NCI-H1417 (cell line): ENCODE results near the gene ZNF319.

Source experiments
- DNase-seq, 3 experiments: peaks; one replicate each; lab custom pipeline; 2025; lab: John Stamatoyannopoulos, UW

The ZNF319 gene

GRCh38 chr16:57956270-57956808, 44.1 kb downstream of the ZNF319 start:
- no peak for DNase-seq

GRCh38 chr16:57955572-57956188, 44.8 kb downstream of the ZNF319 start:
- no peak for DNase-seq

GRCh38 chr16:57953857-57954256, 46.6 kb downstream of the ZNF319 start:
- DNase-seq, result no peak

- peak in 1 of 3 experiments; percentile 7 for DNase-seq
Measured at GRCh38 chr16:57952909-57953308, 47.6 kb downstream of the ZNF319 start.

- DNase-seq, result no peak
Measured at GRCh38 chr16:57951204-57951960, 49.1 kb downstream of the ZNF319 start.

GRCh38 chr16:57950382-57950781, 50.1 kb downstream of the ZNF319 start:
- DNase-seq, result no peak

- no peak for DNase-seq
Measured at GRCh38 chr16:57949595-57950238, 50.8 kb downstream of the ZNF319 start.

- peak in 1 of 3 experiments; percentile 5 for DNase-seq
Measured at GRCh38 chr16:57949013-57949412, 51.5 kb downstream of the ZNF319 start.

- DNase-seq, result no peak
Measured at GRCh38 chr16:57948027-57948426, 52.4 kb downstream of the ZNF319 start.

- no peak for DNase-seq
Measured at GRCh38 chr16:57947261-57947660, 53.2 kb downstream of the ZNF319 start.

- DNase-seq, result peak; percentile 47 to 90 (median 67)
Measured at GRCh38 chr16:57946181-57946801, 54.2 kb downstream of the ZNF319 start.

GRCh38 chr16:57945740-57946138, 54.7 kb downstream of the ZNF319 start:
- DNase-seq, result peak in 1 of 3 experiments; percentile 39

GRCh38 chr16:57944970-57945739, 55.3 kb downstream of the ZNF319 start:
- DNase-seq, result no peak
